HG02798 (cell line): ENCODE results near the gene FAM111B.

Source experiments
- ATAC-seq: cut with Tn5 transposase; IDR thresholded peaks from one replicate; pipeline ENCODE4 v1.9.1; 2021; ENCODE audit warnings: mild to moderate bottlenecking; ENCODE audit not compliant: unreplicated experiment, poor library complexity

The FAM111B gene

GRCh38 chr11:59152312-59152951 is 45.4 kb downstream of the FAM111B start:
- peak; percentile 91 for ATAC-seq

DNA sequence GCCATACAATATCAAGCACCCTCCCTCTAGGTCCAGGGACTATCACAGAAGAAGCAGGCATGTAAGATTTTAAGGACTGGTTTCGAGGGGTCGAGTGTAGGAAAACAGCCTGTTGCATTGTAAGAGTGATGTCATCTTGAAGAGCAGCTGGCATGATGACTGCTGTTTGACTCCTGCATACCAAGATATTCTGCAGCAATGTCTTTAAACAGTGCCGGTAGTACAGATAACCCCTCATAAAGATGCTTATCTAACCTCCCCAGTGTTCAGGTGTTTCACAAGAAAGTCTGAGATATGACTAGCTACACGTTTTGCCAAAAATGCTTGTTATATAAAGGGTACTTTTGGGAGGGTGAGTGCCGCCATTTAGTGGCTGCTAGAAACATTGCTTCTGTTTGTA is 47.6 kb downstream of the FAM111B start:
- no peak for ATAC-seq

DNA sequence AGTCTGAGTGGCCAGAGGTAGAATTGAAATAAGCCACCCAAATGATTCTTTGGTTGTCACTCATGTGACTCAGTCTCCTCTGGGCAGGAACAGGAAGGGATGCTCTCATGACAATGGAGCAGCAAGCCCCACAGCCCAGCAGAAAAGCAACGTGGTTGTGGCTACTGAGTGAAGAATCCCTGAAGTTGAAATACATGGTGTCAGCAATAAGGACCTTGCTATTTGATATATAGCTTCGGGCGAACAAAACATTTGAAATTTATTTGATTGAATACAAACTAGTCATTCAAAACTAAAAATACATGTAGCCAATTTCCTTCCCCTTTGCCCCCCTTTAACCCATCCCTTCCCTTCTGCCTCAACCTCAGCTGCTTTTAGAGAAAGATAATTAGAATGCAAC is 50.4 kb downstream of the FAM111B start:
- no peak for ATAC-seq

- ATAC-seq, result peak; percentile 93
These were observed 51.4 kb downstream of the FAM111B start for GRCh38 chr11:59158206-59159068.

DNA sequence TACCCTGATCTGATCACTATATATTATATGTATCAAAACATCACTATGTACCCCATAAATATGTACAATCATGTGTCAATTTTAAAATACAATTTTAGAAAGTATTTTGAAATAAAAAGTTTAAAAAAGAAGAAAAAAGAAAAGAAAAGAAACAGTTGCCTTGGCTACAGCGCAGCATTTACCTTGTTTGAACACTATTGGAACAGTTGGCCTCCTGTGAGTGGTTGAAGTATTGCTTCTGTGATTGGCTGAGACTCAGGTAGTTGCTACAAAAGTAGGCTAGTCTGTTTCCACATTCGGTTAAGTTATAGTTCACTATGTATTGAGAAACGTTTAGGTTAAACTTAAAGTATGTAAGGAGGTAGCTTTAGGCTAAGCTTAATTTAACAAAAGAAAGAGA is 57.0 kb downstream of the FAM111B start:
- no peak for ATAC-seq

DNA sequence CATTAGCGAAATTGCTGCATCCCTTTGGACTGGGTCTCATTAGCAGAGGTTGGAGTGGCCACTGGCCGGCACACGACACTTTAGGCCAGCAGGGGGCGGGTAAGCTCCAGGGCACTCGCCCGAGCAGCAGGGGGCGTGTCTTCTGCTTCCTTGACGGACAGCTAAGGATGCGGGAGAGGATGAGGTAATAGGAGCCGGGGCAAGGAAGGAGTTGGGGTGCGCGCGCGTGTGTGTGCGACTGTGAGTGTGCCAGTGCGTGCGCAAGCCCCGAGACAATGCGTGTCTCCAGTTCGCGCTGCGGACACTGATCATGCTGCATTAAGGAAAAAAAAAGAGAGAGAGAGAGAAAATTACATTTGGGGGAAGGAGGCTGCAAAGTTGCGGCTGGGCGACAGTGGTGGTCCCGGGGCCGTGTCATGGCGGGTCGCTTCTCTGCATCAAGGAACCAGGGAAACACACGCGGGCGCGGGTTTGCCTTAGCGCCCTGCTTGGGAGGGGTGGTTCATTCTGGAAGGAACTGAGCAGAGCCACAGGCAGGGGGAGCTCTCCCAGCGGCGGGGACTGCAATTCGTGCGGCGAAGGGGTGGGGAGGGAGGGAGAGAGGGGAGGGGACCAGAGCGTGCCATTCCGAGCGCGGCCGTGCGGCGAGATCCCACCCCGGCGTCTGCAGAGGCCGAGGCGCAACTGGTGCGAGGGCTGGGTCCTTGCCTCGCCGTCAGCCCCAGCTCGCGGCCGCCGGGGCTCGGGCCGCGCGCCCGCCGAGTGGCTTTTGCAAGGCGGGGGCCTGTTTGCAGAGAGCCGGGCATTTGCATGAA is 64.7 kb downstream of the FAM111B start, which contains the start of gene DTX4:
Gene DTX4, plus strand, starts transcription at position 625 of the 815 bp plus-strand sequence. CDS start 464 bp downstream, outside the sequence.
- ATAC-seq, result peak; percentile 81

DNA sequence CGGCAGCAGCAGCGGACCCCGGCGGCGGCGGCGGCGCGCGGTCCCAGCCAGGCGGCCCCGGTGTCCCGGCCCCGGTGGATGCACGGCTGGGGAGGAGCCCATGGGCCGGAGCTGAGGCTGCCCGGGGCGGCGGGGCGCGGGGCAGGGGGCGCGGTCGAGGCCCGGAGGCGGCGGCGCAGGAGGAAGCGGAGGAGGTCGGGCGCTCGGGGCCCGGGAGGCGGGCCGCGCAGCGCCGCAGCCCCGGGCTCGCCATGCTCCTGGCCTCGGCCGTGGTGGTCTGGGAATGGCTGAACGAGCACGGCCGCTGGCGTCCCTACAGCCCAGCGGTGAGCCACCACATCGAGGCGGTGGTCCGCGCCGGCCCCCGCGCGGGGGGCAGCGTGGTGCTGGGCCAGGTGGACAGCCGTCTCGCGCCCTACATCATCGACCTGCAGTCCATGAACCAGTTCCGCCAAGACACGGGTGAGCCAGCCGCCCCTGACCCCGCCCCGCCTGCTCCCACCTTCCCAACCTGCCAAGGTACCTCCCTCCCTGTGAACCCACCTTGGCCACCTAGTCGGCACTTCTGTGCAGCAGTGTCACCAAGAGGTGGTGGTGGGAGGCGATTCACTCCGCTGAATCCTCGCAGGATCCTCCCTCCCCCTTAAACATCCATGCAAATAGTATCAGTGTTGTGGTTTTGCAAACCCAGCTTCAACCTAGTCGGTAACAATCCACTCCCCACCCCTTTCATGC is 65.5 kb downstream of the FAM111B start:
- ATAC-seq, result peak; percentile 24

- ATAC-seq, result no peak
These were observed 66.3 kb downstream of the FAM111B start for GRCh38 chr11:59173080-59173963.

- ATAC-seq, result no peak
These were observed 67.1 kb downstream of the FAM111B start for GRCh38 chr11:59173964-59174663.

DNA sequence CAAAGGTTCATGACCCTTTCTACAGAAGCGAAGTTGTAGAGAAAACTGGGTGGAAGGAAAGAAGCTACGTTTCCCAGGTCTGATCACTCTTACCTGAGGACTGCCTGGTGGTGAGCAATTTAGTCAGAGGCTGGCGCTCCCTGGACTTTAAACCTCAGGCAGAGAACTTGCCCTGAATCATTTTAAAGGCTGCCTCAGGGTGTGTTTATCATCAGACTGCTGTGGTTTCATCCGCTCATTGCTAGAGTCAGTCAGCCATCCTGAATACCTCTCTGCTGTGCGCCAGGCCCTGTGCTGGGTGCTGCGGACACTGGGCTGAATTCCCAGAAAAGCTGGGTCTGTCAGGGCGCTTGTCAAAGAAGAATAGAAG is 67.6 kb downstream of the FAM111B start:
- no peak for ATAC-seq

DNA sequence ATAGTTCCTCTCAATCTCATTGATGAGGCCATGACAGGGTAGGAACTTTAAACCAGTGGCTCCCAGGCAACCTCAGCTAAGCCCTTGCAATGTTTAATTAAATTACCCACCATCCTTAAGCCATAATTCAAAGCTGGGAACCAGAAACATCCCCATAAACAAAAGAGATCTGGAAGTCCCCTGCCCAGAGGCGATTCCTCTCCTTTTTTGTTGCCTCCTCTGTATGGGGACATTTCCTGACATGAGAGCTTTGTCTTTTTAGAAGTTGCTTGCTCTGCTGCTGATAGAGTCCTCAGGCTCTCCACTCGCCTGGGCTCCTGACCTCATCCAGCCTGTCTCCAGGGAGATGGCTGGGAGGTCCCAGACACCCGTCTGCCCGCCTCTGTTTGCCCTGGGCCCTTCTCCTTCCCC is 68.1 kb downstream of the FAM111B start:
- no peak for ATAC-seq

- no peak for ATAC-seq
These were observed 69.3 kb downstream of the FAM111B start for GRCh38 chr11:59176330-59176729.
